HG03457 (cell line): Measurements from ENCODE around the gene PARD6B.
"Not testable (repeated sequence)": the region's sequence is repeated elsewhere in the genome, so short reads cannot be mapped to it uniquely, and the experiment has no call there.

ENCODE experiments used
- ATAC-seq: cut with Tn5 transposase; IDR thresholded peaks from one replicate; pipeline ENCODE4 v1.9.1; 2021; ENCODE audit warnings: moderate number of reproducible peaks; ENCODE audit not compliant: unreplicated experiment

The PARD6B gene

GRCh38 chr20:50769551-50770085, 38.2 kb downstream of the PARD6B start:
- not testable (repeated sequence) for ATAC-seq

- not testable (repeated sequence) for ATAC-seq
Measured at GRCh38 chr20:50771419-50772080, 40.2 kb downstream of the PARD6B start.

- no peak for ATAC-seq
Measured at GRCh38 chr20:50772420-50773185, 41.2 kb downstream of the PARD6B start.

GRCh38 chr20:50774515-50774914, 43.1 kb downstream of the PARD6B start:
- ATAC-seq, result no peak

GRCh38 chr20:50776122-50776817, 44.9 kb downstream of the PARD6B start:
- no peak for ATAC-seq

GRCh38 chr20:50777373-50777772, 46.0 kb downstream of the PARD6B start:
- no peak for ATAC-seq

GRCh38 chr20:50778994-50779393, 47.6 kb downstream of the PARD6B start:
- ATAC-seq, result not testable (repeated sequence)

- no peak for ATAC-seq
Measured at GRCh38 chr20:50783390-50783789, 52.0 kb downstream of the PARD6B start.

GRCh38 chr20:50783903-50784302, 52.5 kb downstream of the PARD6B start:
- ATAC-seq, result no peak

- ATAC-seq, result no peak
Measured at GRCh38 chr20:50784464-50784863, 53.1 kb downstream of the PARD6B start.

- no peak for ATAC-seq
Measured at GRCh38 chr20:50786703-50787102, 55.3 kb downstream of the PARD6B start.

GRCh38 chr20:50787181-50787580, 55.8 kb downstream of the PARD6B start:
- no peak for ATAC-seq

- no peak for ATAC-seq
Measured at GRCh38 chr20:50788045-50788991, 56.9 kb downstream of the PARD6B start.

GRCh38 chr20:50789968-50790650, 58.7 kb downstream of the PARD6B start:
- ATAC-seq, result no peak

GRCh38 chr20:50790651-50791277, 59.4 kb downstream of the PARD6B start:
- ATAC-seq, result peak; percentile 38

GRCh38 chr20:50792708-50793574, 61.6 kb downstream of the PARD6B start:
- no peak for ATAC-seq

GRCh38 chr20:50793575-50794016, 62.2 kb downstream of the PARD6B start:
- ATAC-seq, result not testable (repeated sequence)

- no peak for ATAC-seq
Measured at GRCh38 chr20:50794181-50794845, 62.9 kb downstream of the PARD6B start.
